Measurements from ENCODE around the gene NAA10. TPM values are rescaled to one million over a fixed set of nuclear protein-coding genes. Genes with fewer than 3 reads are reported as not detected.

The NAA10 gene
- total and polyA plus RNA-seq, 11 donors: 52.5 to 221 (median 91.5) TPM

DNA sequence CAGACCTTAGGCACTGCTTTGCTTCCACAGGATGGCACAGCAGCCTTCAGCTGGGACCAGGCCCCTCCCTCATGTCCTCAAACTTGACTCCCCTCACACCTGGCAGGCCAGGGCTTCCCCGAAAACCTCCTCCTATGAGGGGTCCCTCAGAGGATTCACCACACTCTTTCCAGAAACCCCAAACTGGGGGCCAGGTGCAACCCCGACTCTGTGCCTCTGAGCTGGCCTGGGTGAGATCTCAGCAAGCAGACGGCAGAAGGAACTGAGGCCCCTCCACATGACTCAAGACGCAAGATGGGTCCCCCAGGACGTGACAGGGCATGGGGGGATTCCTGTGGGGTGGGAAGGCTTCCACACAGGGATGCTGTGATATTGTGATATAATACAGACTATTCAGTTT, 30.6 kb upstream of the NAA10 start:
- Histone ChIP-seq H3K4me3 (no peak overlapping the region), H3K4me1 (peaks cover 0 to 60% (median 35%) of the 10 kb centered on the region in 12 donors), H3K9me3 (no peaks in the 10 kb centered on the region), H3K36me3 (peaks cover 0 to 44% (median 33%) of the 10 kb centered on the region in 9 donors), H3K27ac (no peak overlapping the region), H3K27me3 (peaks cover 0 to 6% (median 0%) of the 10 kb centered on the region in 9 donors)
- WGBS, 4 donors: 78 to 93% (median 83%) methylated on average over 3 to 5 of the region's 5 CpGs
- intact Hi-C loops (cut with DNase I): no loop called here
- ATAC-seq (no peak), DNase-seq (no peak)
- TF ChIP-seq CTCF (IDR thresholded peaks at IDR 0.05): no peak
- TF ChIP-seq POLR2A (IDR thresholded peaks at IDR 0.05): no peak

DNA sequence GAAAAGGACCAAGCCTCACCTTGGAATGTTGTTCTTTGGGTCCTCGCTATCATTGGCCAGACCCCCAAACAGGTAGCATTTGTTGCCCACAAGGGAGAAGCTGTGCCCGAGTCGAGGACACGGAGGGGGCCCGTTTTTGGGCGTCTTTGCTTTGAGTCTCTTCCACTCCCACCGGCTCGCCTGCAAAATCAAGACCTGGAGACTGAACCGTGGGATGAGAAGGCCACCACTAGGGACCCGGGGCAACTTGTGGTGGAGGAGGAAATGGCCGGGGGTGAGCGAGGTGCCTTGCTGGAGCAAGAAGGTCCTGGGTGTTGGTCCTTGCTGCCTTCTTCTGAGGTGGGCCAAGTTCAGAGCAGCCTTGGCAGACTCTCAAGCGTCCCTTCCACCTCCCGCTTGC, 29.3 kb upstream of the NAA10 start:
- WGBS, 4 donors: 85 to 90% (median 89%) methylated on average over 12 to 14 of the region's 14 CpGs
- Histone ChIP-seq H3K36me3 (peaks cover 0 to 56% (median 46%) of the 10 kb centered on the region in 9 donors), H3K27me3 (peaks cover 0 to 6% (median 0%) of the 10 kb centered on the region in 9 donors), H3K27ac (no peak overlapping the region), H3K4me3 (no peak overlapping the region), H3K9me3 (no peaks in the 10 kb centered on the region), H3K4me1 (peaks cover 0 to 49% (median 30%) of the 10 kb centered on the region in 12 donors)
- ATAC-seq: no peak
- intact Hi-C loops (cut with DNase I): no loop called here
- DNase-seq: no peak
- TF ChIP-seq POLR2A (IDR thresholded peaks at IDR 0.05) (no peak), CTCF (IDR thresholded peaks at IDR 0.05) (no peak)

- ATAC-seq: no peak
- DNase-seq: no peak
- Histone ChIP-seq H3K4me3 (no peak overlapping the region), H3K36me3 (peaks cover 0 to 61% (median 52%) of the 10 kb centered on the region in 9 donors), H3K9me3 (no peaks in the 10 kb centered on the region), H3K27ac (peak overlapping the region in 1 of 12 donors; percentile 17), H3K4me1 (peaks cover 0 to 43% (median 25%) of the 10 kb centered on the region in 12 donors), H3K27me3 (peaks cover 0 to 6% (median 0%) of the 10 kb centered on the region in 9 donors)
- WGBS, 4 donors: 90 to 97% (median 92%) methylated on average over 11 to 12 of the region's 12 CpGs; no CpG with 5 or more reads in 1 of the 4 donors
- intact Hi-C loops (cut with DNase I): no loop called here
- TF ChIP-seq CTCF (IDR thresholded peaks at IDR 0.05) (no peak), POLR2A (IDR thresholded peaks at IDR 0.05) (no peak)
These were observed 28.7 kb upstream of the NAA10 start for GRCh38 chrX:153963546-153963945.

GRCh38 chrX:153961292-153961691, 26.5 kb upstream of the NAA10 start:
- 84 to 90% (median 88%) methylated on average over 11 of the region's 11 CpGs for WGBS, 4 donors
- ATAC-seq (no peak), DNase-seq (no peak)
- Histone ChIP-seq H3K4me3 (no peak overlapping the region), H3K27ac (no peak overlapping the region), H3K4me1 (peaks cover 0 to 21% (median 8%) of the 10 kb centered on the region in 12 donors), H3K9me3 (no peaks in the 10 kb centered on the region), H3K27me3 (peaks cover 0 to 4% (median 0%) of the 10 kb centered on the region in 9 donors), H3K36me3 (peaks cover 0 to 84% (median 71%) of the 10 kb centered on the region in 9 donors)
- no peak for TF ChIP-seq POLR2A (IDR thresholded peaks at IDR 0.05)
- TF ChIP-seq CTCF (IDR thresholded peaks at IDR 0.05): no peak
- intact Hi-C loops (cut with DNase I): no loop called here

Data from heart left ventricle (tissue), 16 donors.